Small intestine (tissue), 7 donors: ENCODE results near the gene TNIP1. TPM values are rescaled to one million over a fixed set of nuclear protein-coding genes. Genes with fewer than 3 reads are reported as not detected.

Source experiments
- DNase-seq, 2 donors: peaks; one replicate each; pipeline versions ENCODE4 v3.0.0 to v3.0.0-alpha.2; 2013
- FAIRE-seq: peaks from 2 replicates; lab custom pipeline; 2012; peaks lifted over from hg19 to GRCh38; lab: Jason Lieb, UNC
- H3K27ac ChIP-seq, 3 donors: one replicate each; pipeline ENCODE4 v1.5.1; 2013; ENCODE audit warnings: low read length in 2 of 3, mild to moderate bottlenecking in 2 of 3, control low read depth in 1 of 3, inconsistent platforms in 1 of 3, low read depth in 1 of 3, moderate library complexity in 1 of 3
- H3K27me3 ChIP-seq, 3 donors: one replicate each; pipeline ENCODE4 v1.6.1; 2013; ENCODE audit warnings: low read length in 3 of 3, inconsistent platforms in 1 of 3; ENCODE audit not compliant: control insufficient read depth in 3 of 3, insufficient read depth in 3 of 3
- H3K36me3 ChIP-seq, 3 donors: one replicate each; pipeline ENCODE4 v1.6.1; 2013; ENCODE audit warnings: low read length in 3 of 3, inconsistent platforms in 1 of 3, low read depth in 1 of 3, mild to moderate bottlenecking in 1 of 3, moderate library complexity in 1 of 3; ENCODE audit not compliant: control insufficient read depth in 3 of 3, insufficient read depth in 2 of 3
- H3K4me1 ChIP-seq, 3 donors: one replicate each; pipeline ENCODE4 v1.6.1; 2013; ENCODE audit warnings: low read length in 2 of 3, inconsistent platforms in 1 of 3, low read depth in 1 of 3, mild to moderate bottlenecking in 1 of 3, moderate library complexity in 1 of 3; ENCODE audit not compliant: control insufficient read depth in 3 of 3, insufficient read depth in 2 of 3
- H3K4me3 ChIP-seq, 3 donors: one replicate each; pipeline ENCODE4 v1.5.1; 2013; ENCODE audit warnings: low read length in 3 of 3, control low read depth in 1 of 3, inconsistent platforms in 1 of 3, low read depth in 1 of 3, mild to moderate bottlenecking in 1 of 3, moderate library complexity in 1 of 3
- H3K9me3 ChIP-seq, 2 donors: one replicate each; pipeline ENCODE4 v1.6.1; 2013; ENCODE audit warnings: low read depth in 1 of 2, low read length in 1 of 2; ENCODE audit not compliant: control insufficient read depth in 2 of 2, insufficient read depth in 1 of 2
- WGBS, 3 donors: extraction: QIAGEN DNeasy Blood & Tissue Kit; methylation state at CpG; one replicate each; pipeline ENCODE4 v1.1.7; 2013; 5-methylcytosine and 5-hydroxymethylcytosine counted together
- polyA plus RNA-seq, 4 donors: library from polyadenylated mRNA; stranded (reverse) in 3 of 4; unstranded in 1 of 4; fragments of 200-250 nt in 3 of 4; fragments of 120-200 nt in 1 of 4; gene quantifications; one replicate each; pipeline versions ENCODE4 v1.2.1 to v1.2.3, GENCODE V29; 2013
- donor health status: healthy with polysubstance abuse.
- donor health status: control.
- donor health status: control.
- donor health status: Bipolar disorder and iron deficiency.
- donor health status: healthy.

The TNIP1 gene
- polyA plus RNA-seq, 4 donors: 78.7 to 190 (median 131) TPM

GRCh38 chr5:151123897-151124751, 43.3 kb upstream of the TNIP1 start:
- 58 to 72% (median 63%) methylated on average over 16 to 17 of the region's 17 CpGs for WGBS, 3 donors
- H3K27ac ChIP-seq: no peak overlapping the region
- H3K36me3 ChIP-seq: peaks cover 0 to 67% (median 3%) of the 10 kb centered on the region in 3 donors
- peaks cover 0 to 12% (median 2%) of the 10 kb centered on the region in 3 donors for H3K4me1 ChIP-seq
- no peaks in the 10 kb centered on the region for H3K9me3 ChIP-seq
- peak in 1 of 2 donors; percentile 80 for DNase-seq
- FAIRE-seq: no peak
- no peaks in the 10 kb centered on the region for H3K27me3 ChIP-seq
- H3K4me3 ChIP-seq: no peak overlapping the region

DNA sequence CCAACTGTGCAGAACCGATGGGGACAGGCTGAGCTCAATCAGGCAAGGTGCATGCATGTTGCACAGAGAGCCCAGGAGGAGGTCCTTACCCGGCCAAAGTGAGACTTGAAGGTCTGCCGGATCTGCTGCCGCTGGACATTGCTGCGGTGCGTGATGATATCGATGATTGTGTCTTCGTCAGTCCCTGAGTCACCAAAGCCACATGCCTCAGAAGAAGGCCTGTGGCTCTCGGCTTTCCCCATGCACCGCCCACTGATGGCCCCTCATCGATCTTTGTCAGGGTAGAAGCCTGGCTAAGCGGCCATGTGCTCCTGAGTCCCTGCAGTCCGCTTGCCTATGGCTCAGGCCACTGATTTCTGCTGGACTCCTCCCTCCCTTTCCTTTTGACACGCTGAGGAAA, 42.0 kb upstream of the TNIP1 start:
- WGBS, 3 donors: 92 to 97% (median 95%) methylated on average over 14 of the region's 14 CpGs
- no peaks in the 10 kb centered on the region for H3K9me3 ChIP-seq
- H3K4me1 ChIP-seq: peaks cover 0 to 6% (median 4%) of the 10 kb centered on the region in 3 donors
- no peak overlapping the region for H3K4me3 ChIP-seq
- DNase-seq (no peak), FAIRE-seq (no peak)
- peaks cover 0 to 62% (median 3%) of the 10 kb centered on the region in 3 donors for H3K36me3 ChIP-seq
- H3K27me3 ChIP-seq: no peaks in the 10 kb centered on the region
- H3K27ac ChIP-seq: no peak overlapping the region

DNA sequence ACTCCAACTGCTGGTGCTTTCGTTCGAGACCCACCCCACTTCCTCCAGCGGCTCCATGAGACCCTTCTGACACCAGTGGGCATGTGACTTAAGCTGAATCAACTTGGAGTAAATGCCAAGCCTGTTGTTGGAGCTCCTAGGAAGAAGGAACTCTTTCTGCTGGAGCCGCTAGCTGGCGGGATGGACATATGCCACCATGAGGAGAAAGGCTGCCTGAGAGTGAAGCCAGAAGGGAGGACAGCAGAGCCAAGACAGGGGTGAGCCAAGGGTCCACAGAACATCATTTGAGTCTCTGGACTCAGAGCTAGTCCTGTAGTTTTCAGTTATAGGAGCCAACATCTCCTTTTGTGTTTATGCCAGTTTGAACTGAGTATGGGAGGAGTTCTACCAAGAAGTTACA, 40.8 kb upstream of the TNIP1 start:
- H3K4me1 ChIP-seq: peaks cover 0 to 6% (median 4%) of the 10 kb centered on the region in 3 donors
- WGBS, 3 donors: 69 to 99% (median 83%) methylated on average over 5 of the region's 5 CpGs
- H3K4me3 ChIP-seq: no peak overlapping the region
- H3K36me3 ChIP-seq: peaks cover 0 to 64% (median 0%) of the 10 kb centered on the region in 3 donors
- H3K9me3 ChIP-seq: no peaks in the 10 kb centered on the region
- DNase-seq (no peak), FAIRE-seq (no peak)
- no peak overlapping the region for H3K27ac ChIP-seq
- H3K27me3 ChIP-seq: no peaks in the 10 kb centered on the region

DNA sequence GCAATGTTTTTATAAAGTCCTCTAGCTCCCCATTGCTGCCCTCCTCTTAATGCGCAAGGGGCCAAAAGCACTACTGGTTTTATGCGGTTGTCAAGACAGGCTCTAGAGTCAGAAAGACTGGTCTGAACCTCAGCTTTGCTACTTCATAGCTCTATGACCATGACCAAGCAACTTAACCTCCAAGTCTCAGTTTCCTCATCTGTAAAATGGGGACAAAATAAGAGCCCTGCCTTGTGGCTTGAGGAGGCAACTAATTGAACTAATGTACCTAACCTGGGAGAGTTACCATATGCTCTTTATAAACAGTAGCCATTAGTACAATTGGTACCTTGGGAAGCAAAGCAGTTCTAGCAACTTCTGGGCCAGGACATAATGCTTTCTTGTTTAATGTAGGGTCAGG, 40.3 kb upstream of the TNIP1 start:
- WGBS, 3 donors: 94 to 100% (median 98%) methylated on average over 2 of the region's 2 CpGs
- peaks cover 0 to 67% (median 0%) of the 10 kb centered on the region in 3 donors for H3K36me3 ChIP-seq
- DNase-seq (no peak), FAIRE-seq (no peak)
- no peaks in the 10 kb centered on the region for H3K27me3 ChIP-seq
- H3K9me3 ChIP-seq: no peaks in the 10 kb centered on the region
- peaks cover 0 to 6% (median 4%) of the 10 kb centered on the region in 3 donors for H3K4me1 ChIP-seq
- H3K27ac ChIP-seq: no peak overlapping the region
- H3K4me3 ChIP-seq: no peak overlapping the region

DNA sequence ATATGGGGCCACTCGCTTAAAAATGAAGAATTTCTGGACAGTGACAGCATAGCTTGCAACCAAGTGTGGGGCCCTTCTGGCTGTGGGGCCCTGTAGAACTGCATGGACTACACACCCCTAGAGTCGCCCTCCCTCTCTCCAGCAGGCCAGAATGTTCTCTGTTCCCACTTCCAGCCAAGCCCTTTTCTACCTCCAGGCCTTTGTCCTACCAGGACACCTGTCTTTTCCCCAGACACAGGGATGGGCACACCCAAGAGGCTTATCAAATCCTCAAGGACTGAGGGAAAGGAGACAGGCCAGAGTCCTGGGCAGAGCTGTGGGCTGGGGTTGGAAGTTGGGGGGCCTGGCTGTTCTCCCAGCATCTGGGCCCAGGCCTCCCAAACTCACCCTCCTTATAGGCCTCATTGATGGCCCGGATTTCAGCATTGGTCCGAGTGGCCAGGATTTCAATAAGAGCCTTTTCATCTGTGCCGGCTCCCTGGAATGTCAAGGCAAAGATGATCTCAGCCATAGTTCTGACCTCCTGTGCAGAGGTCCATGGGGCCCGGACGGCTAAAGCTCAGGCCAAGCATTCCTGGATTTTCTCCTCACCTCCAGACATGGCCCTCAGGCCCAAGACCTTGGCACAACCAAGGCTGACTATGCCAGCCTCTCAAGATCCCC, 38.2 kb upstream of the TNIP1 start:
- Histone ChIP-seq H3K27ac (peak overlapping the region in 2 of 3 donors; percentile 56 to 59), H3K4me1 (peaks cover 0 to 6% (median 4%) of the 10 kb centered on the region in 3 donors), H3K36me3 (peaks cover 0 to 57% (median 0%) of the 10 kb centered on the region in 3 donors), H3K27me3 (no peaks in the 10 kb centered on the region), H3K4me3 (no peak overlapping the region), H3K9me3 (no peaks in the 10 kb centered on the region)
- WGBS, 3 donors: 41 to 72% (median 65%) methylated on average over 7 of the region's 7 CpGs
- FAIRE-seq (no peak), DNase-seq (peak; percentile 45 to 88)

DNA sequence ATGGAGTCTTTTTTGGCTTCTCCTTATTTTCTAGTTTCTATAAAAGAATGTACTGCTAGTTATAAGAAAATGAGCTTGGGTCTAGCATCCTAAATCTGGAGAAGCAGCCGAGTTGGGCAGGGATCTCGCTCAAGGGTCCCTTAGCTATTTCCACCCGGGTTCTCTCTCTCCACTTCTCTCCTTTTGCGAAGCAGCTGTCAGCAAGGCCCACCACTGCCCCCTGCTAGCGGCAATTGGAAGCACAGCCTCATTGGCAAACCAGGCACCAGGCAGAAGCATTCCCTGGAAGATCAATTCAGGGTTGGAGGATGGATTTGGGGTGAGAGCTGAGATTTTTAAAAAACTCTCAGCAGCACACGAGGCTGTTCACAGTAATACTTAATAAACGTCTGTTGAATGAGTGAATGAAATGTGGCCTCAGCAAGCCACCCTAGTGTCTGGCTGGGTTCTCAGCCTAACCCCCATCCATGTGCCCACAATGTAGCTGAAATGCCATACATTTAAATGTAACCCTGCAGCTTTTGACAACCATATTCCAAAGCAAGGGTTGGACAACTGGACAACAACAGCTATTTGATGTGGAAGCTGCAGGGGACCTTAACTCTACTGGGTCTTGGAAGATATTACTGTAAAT, 34.6 kb upstream of the TNIP1 start:
- DNase-seq (peak; percentile 75 to 78), FAIRE-seq (no peak)
- no peaks in the 10 kb centered on the region for H3K9me3 ChIP-seq
- WGBS, 3 donors: 2 to 7% (median 6%) methylated on average over 7 of the region's 7 CpGs
- peaks cover 0 to 36% (median 0%) of the 10 kb centered on the region in 3 donors for H3K36me3 ChIP-seq
- no peaks in the 10 kb centered on the region for H3K27me3 ChIP-seq
- H3K4me3 ChIP-seq: no peak overlapping the region
- peaks cover 4 to 12% (median 5%) of the 10 kb centered on the region in 3 donors for H3K4me1 ChIP-seq
- no peak overlapping the region for H3K27ac ChIP-seq

GRCh38 chr5:151113651-151114050, 32.8 kb upstream of the TNIP1 start:
- no peak overlapping the region for H3K4me3 ChIP-seq
- H3K36me3 ChIP-seq: peaks cover 0 to 40% (median 0%) of the 10 kb centered on the region in 3 donors
- 72 to 82% (median 81%) methylated on average over 3 of the region's 3 CpGs for WGBS, 3 donors
- DNase-seq (no peak), FAIRE-seq (no peak)
- no peak overlapping the region for H3K27ac ChIP-seq
- no peaks in the 10 kb centered on the region for H3K27me3 ChIP-seq
- H3K4me1 ChIP-seq: peaks cover 0 to 6% (median 5%) of the 10 kb centered on the region in 3 donors
- H3K9me3 ChIP-seq: no peaks in the 10 kb centered on the region

- no peak for FAIRE-seq
- no peaks in the 10 kb centered on the region for H3K9me3 ChIP-seq
- H3K27ac ChIP-seq: no peak overlapping the region
- no peak for DNase-seq
- H3K4me1 ChIP-seq: peaks cover 3 to 8% (median 6%) of the 10 kb centered on the region in 3 donors
- no peak overlapping the region for H3K4me3 ChIP-seq
- H3K36me3 ChIP-seq: peaks cover 0 to 33% (median 0%) of the 10 kb centered on the region in 3 donors
- H3K27me3 ChIP-seq: no peaks in the 10 kb centered on the region
- WGBS, 3 donors: 93 to 98% (median 93%) methylated on average over 3 of the region's 3 CpGs
Observed at GRCh38 chr5:151110992-151111391, 30.2 kb upstream of the TNIP1 start.
